ENCODE results near the gene RASSF10. TPM values are rescaled to one million over a fixed set of nuclear protein-coding genes. Genes with fewer than 3 reads are reported as not detected.

RASSF10 gene
- polyA plus RNA-seq, 1 of the 3 experiments (the other 2 are of a cell fraction), result not detected

GRCh38 chr11:13061294-13061990 is 52.3 kb downstream of the RASSF10 start:
- peaks cover 0 to 6% of the 10 kb centered on the region in 2 experiments; a peak in 1 of 4 replicates for H3K4me1 ChIP-seq (ENCODE audit: control insufficient read depth in 1 of 2, insufficient read depth in 2 of 2, low read depth in 1 of 2, low read length in 1 of 2)
- no peak overlapping the region for H3K27ac ChIP-seq (ENCODE audit: low read depth in 2 of 2, low read length in 1 of 2)
- no peak for DNase-seq
- H4K20me1 ChIP-seq (ENCODE audit: insufficient read depth), result no peaks in the 10 kb centered on the region
- 41% methylated on average over 3 of the region's 3 CpGs for WGBS (ENCODE audit: low lambda C conversion rate)
- H3K9ac ChIP-seq, result no peak overlapping the region
- no peaks in the 10 kb centered on the region for H3K9me2 ChIP-seq
- no peaks in the 10 kb centered on the region for H3K36me3 ChIP-seq (replicated peaks in 1 of 2; ENCODE audit: control insufficient read depth in 1 of 2, insufficient read depth in 2 of 2, low read length in 1 of 2)
- CTCF ChIA-PET, result interaction anchor here (1.6 kb wide), 1 partner anchor 730 kb away, joined by 4 read pairs; no protein-coding TSS in a partner anchor
- H3K27me3 ChIP-seq (ENCODE audit: insufficient read depth), result peaks cover 6% of the 10 kb centered on the region; the same call in 1 of the 2 replicates
- POLR2A ChIA-PET, result no interaction called here
- no peak overlapping the region for H3K4me3 ChIP-seq (ENCODE audit: low read depth in 2 of 2, low read length in 1 of 2)
- no peaks in the 10 kb centered on the region for H3K9me3 ChIP-seq
- no peak overlapping the region for H2AFZ ChIP-seq (ENCODE audit: low read depth)
- no peak overlapping the region for H3K4me2 ChIP-seq
- H3F3A ChIP-seq (replicated peaks; ENCODE audit: insufficient read depth), result no peaks in the 10 kb centered on the region
- TF ChIP-seq CTCF (IDR thresholded peaks at IDR 0.05), result no peak
- TF ChIP-seq, protein P1, sequence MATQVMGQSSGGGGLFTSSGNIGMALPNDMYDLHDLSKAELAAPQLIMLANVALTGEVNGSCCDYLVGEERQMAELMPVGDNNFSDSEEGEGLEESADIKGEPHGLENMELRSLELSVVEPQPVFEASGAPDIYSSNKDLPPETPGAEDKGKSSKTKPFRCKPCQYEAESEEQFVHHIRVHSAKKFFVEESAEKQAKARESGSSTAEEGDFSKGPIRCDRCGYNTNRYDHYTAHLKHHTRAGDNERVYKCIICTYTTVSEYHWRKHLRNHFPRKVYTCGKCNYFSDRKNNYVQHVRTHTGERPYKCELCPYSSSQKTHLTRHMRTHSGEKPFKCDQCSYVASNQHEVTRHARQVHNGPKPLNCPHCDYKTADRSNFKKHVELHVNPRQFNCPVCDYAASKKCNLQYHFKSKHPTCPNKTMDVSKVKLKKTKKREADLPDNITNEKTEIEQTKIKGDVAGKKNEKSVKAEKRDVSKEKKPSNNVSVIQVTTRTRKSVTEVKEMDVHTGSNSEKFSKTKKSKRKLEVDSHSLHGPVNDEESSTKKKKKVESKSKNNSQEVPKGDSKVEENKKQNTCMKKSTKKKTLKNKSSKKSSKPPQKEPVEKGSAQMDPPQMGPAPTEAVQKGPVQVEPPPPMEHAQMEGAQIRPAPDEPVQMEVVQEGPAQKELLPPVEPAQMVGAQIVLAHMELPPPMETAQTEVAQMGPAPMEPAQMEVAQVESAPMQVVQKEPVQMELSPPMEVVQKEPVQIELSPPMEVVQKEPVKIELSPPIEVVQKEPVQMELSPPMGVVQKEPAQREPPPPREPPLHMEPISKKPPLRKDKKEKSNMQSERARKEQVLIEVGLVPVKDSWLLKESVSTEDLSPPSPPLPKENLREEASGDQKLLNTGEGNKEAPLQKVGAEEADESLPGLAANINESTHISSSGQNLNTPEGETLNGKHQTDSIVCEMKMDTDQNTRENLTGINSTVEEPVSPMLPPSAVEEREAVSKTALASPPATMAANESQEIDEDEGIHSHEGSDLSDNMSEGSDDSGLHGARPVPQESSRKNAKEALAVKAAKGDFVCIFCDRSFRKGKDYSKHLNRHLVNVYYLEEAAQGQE (IDR thresholded peaks at IDR 0.05; ENCODE audit: low read depth, low read length), result no peak
- TF ChIP-seq, protein P2, sequence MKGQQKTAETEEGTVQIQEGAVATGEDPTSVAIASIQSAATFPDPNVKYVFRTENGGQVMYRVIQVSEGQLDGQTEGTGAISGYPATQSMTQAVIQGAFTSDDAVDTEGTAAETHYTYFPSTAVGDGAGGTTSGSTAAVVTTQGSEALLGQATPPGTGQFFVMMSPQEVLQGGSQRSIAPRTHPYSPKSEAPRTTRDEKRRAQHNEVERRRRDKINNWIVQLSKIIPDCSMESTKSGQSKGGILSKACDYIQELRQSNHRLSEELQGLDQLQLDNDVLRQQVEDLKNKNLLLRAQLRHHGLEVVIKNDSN (IDR thresholded peaks at IDR 0.05; ENCODE audit: borderline replicate concordance, low read depth), result no peak
- TF ChIP-seq, protein P3, sequence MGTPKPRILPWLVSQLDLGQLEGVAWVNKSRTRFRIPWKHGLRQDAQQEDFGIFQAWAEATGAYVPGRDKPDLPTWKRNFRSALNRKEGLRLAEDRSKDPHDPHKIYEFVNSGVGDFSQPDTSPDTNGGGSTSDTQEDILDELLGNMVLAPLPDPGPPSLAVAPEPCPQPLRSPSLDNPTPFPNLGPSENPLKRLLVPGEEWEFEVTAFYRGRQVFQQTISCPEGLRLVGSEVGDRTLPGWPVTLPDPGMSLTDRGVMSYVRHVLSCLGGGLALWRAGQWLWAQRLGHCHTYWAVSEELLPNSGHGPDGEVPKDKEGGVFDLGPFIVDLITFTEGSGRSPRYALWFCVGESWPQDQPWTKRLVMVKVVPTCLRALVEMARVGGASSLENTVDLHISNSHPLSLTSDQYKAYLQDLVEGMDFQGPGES (IDR thresholded peaks at IDR 0.05; ENCODE audit: low read depth, low read length), result no peak
- TF ChIP-seq ELF1 (IDR thresholded peaks at IDR 0.05), result no peak
- no peak for TF ChIP-seq EP300 (IDR thresholded peaks at IDR 0.05; ENCODE audit: borderline replicate concordance in 1 of 2, low read depth in 1 of 2, low read length in 1 of 2)
- TF ChIP-seq RAD21 (IDR thresholded peaks at IDR 0.05; ENCODE audit: low read length), result no peak
- TF ChIP-seq NFIC (IDR thresholded peaks at IDR 0.05; ENCODE audit: borderline replicate concordance), result no peak
- TF ChIP-seq, protein P4, sequence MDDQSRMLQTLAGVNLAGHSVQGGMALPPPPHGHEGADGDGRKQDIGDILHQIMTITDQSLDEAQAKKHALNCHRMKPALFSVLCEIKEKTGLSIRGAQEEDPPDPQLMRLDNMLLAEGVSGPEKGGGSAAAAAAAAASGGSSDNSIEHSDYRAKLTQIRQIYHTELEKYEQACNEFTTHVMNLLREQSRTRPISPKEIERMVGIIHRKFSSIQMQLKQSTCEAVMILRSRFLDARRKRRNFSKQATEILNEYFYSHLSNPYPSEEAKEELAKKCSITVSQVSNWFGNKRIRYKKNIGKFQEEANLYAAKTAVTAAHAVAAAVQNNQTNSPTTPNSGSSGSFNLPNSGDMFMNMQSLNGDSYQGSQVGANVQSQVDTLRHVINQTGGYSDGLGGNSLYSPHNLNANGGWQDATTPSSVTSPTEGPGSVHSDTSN (IDR thresholded peaks at IDR 0.05), result no peak
- TF ChIP-seq SIN3A (IDR thresholded peaks at IDR 0.05; ENCODE audit: borderline replicate concordance, low read depth, low read length), result no peak
- TF ChIP-seq MXI1 (IDR thresholded peaks at IDR 0.05; ENCODE audit: low read depth, low read length), result no peak
- no peak for TF ChIP-seq RCOR1 (IDR thresholded peaks at IDR 0.05; ENCODE audit: low read length)
- TF ChIP-seq GABPA (IDR thresholded peaks at IDR 0.05; ENCODE audit: low read depth), result no peak
- TF ChIP-seq GATA2 (CRISPR knock-in tag; IDR thresholded peaks at IDR 0.05), result no peak
- no peak for TF ChIP-seq POLR2AphosphoS5 (IDR thresholded peaks at IDR 0.05; ENCODE audit: low read depth, low read length)
- no peak for TF ChIP-seq RFX5 (IDR thresholded peaks at IDR 0.05; ENCODE audit: low read length)
- TF ChIP-seq TCF12 (IDR thresholded peaks at IDR 0.05), result no peak
- H3K79me2 ChIP-seq (ENCODE audit: insufficient read depth), result no peaks in the 10 kb centered on the region

Measured in SK-N-SH (cell line).